GM19035 (cell line): ENCODE data around the gene SLC5A11.
"Not testable (repeated sequence)": the region's sequence is repeated elsewhere in the genome, so short reads cannot be mapped to it uniquely, and the experiment has no call there.

ENCODE experiments used
- ATAC-seq: cut with Tn5 transposase; IDR thresholded peaks from one replicate; pipeline ENCODE4 v1.9.1; 2021; ENCODE audit not compliant: unreplicated experiment

SLC5A11 gene

DNA sequence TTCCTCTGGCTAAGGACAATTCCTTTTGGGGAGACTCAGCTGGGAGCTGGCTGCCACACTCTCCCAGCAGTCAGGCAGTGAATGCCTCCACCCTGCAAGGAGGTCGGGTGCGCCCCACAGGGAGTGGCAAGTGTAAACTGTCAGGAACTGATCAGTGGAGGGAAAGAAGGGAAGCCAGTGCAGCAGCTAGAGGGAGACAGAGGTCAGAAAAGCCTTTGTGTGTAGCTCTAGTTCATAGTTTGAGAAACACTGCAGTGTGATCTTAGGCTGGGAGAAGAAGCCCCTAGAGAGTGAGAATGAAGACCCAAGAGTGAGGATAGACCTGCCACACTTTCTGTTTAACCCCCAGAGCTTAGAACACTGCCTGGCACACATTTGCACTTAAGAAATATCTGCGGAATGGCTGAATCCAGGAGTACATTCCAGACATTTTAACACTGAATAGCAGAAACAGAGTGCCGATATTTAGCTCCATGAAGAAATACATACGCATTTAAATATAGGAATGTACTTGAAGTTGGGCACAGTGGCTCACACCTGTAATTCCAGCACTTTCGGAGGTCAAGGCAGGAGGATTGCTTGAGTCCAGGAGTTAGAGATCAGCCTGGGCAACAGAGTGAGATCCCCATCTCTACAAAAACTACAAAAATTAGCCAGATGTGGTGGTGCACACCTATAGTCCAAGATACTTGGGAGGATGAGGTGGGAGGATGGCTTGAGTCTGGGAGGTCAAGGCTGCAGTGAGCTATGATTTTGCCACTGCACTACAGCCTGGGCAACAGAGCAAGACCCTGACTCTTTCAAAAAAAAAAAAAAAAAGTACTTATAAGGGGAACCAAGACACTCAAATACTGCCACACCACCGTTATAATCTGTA is 11.1 kb upstream of the SLC5A11 start:
- no peak for ATAC-seq

DNA sequence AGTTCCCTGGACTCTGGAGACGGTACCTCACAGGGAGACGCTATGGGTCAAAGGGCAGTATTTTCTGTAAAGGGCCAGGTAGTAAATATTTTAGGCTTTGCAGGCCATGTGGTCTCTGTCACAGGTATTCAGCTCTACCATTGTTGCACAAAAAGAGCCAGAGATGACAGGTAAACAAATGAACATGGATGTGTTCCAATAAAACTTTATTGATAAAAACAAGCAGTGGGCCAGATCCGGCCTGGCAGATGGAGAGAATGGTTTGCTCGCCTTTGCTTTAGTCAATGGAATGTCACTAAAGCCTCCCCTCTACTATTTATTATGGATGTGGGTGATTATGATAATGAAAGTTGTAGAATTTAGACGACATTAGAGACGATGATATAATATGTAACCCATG is 8.9 kb upstream of the SLC5A11 start:
- no peak for ATAC-seq

DNA sequence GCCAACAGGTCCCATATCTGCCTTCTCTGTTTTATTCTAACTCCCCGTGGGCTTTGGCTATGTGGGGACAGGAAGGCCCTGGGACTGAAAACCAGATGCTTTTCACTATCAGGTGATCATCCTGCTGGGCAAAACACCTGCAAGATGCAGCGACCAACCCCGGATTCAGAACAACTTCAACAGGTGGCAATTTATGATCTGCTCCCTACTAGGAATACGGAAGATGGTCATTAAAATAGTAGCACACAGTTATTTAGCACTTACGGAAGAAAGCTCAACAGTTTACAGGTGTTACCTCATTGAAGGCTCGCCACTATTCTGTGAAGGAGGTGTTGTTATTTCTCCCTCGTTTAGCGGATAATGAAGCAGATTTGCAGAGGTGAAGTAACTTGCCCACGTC is 7.8 kb upstream of the SLC5A11 start:
- ATAC-seq, result no peak

DNA sequence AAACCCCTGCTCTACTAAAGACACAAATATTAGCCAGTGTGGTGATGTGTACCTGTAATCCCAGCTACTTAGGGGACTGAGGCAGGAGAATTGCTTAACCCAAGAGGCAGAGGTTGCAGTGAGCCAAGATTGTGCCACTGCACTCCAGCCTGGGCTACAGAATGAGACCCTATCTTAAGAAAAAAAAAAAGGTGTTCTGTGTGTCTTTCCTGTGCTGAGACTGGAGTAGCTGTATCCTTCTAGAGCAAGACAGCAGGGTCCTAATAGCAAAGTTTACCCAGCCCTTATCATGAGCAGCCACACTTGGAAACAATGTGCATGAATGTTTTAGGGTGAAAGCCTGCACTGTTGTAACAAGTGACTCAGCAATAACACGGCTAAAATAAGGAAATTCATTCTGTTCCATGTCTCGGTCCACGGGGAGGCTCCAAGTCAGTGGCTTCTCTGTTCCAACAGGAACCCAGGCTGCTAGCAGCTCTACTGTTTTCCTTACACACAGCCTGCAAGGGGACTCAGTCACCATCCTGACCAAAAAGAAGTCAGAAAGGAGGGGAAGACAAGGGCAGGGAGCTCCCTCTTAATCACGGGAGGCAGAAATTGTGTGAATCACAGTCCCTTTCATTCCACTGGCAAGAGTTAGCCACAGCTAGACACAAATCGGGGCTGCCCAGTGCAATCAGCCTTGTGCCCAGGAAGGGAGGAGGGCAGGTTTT is 7.1 kb upstream of the SLC5A11 start:
- no peak for ATAC-seq

DNA sequence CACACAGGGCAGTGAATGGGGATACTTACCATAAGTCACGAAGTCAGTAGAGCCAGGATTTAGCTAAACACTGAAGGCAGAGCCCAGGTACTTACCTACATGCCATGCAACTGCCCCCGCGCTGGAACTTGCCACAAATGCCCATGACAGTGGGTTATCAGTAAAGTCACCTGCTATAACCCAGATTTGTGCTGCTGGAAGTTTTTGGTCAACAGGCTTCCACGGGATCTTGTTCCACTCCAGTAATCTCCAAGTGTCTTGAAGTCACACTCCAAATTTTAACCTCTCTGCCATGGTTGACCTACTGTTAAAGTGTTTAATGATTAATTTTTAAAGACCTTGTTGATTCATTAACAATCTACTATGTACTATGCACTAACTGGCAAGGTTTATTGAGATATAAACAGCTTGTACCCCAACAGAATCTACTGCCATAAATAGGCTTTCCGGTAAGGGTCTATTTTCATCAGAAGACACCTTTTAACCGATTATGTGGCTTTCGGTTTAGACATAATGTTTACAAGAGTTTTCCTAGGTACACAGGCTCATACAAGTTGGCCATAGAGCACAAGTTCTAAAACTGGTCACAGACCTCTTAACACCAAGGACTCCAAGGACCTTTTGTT is 6.3 kb upstream of the SLC5A11 start:
- ATAC-seq, result no peak

DNA sequence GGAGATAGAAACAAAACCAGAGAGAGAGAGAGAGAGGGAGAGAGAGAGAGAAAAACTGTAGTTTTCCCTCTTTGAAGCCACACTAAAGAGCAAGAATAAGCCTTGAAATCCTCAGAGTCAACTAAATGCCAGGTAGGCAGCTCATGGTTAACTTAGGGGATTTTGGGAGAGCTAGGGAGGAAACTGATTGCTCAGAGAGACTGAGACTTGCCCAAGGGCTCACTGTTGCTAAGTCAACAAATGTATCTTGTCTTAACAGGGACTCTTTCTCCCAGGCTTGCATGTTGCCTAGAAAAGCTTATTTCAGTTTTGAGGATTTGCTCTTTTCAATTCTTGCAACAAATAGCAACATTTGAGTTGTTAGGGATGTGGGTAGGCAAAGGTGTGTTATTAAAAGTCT is 4.5 kb upstream of the SLC5A11 start:
- no peak for ATAC-seq

DNA sequence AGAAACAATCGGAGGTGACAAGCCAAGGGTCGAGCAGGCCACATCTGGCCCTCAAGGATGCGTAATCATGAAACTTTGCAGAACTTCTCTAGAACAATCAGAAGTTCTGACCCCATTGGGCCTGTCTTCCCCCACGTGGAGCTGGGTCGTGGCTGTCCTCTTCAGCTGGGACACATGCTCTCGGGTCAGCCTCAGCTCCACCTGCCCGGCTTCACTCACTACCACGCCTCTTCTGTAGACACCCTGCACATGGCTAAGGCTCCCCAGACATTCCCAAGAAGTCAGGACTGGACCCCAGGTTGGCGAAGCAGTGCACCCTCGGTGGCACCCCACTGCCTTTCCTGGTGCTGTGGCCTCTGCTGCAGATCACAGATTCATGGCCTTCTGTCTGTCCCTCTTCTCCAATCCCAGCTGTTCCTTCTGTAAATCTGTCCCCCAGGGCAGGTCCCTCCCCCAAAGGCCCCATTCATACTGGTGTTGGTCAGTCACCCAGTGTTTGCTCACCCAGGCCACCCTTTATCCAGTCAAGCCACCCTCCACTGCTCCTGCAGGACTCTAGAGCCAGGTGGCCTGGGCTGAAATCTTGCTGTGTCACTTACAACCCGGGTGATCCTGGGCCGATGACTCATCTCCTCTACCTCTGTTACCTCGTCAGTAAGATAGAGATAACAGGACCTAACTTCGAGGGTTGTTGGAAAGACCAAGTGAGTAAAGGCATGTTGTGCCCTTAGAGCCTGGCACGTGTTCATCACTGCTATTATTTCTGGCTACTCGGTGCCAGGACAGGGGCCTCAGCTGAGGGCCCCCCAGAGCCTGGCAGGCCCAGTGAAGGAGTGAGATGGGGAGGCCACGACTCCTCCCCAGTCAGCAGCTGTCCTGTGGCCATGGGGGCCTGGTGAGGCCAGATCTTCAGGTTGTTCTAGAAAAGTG is 1.4 kb upstream of the SLC5A11 start:
- ATAC-seq, result no peak

DNA sequence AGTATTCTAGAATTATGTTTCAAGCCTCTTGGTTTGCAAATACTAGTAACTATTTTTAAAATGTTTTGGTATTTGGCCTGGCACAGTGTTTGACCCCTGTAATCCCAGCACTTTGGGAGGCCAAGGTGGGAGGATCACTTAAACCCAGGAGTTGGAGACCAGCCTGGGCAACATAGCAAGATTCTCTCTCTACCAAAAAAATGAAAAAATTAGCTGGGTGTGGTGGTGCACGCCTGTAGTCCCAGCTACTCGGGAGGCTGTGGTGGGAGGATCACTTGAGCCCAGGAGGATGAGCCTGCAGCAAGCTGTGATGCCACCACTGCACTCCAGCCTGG is 765 bp upstream of the SLC5A11 start:
- not testable (repeated sequence) for ATAC-seq

DNA sequence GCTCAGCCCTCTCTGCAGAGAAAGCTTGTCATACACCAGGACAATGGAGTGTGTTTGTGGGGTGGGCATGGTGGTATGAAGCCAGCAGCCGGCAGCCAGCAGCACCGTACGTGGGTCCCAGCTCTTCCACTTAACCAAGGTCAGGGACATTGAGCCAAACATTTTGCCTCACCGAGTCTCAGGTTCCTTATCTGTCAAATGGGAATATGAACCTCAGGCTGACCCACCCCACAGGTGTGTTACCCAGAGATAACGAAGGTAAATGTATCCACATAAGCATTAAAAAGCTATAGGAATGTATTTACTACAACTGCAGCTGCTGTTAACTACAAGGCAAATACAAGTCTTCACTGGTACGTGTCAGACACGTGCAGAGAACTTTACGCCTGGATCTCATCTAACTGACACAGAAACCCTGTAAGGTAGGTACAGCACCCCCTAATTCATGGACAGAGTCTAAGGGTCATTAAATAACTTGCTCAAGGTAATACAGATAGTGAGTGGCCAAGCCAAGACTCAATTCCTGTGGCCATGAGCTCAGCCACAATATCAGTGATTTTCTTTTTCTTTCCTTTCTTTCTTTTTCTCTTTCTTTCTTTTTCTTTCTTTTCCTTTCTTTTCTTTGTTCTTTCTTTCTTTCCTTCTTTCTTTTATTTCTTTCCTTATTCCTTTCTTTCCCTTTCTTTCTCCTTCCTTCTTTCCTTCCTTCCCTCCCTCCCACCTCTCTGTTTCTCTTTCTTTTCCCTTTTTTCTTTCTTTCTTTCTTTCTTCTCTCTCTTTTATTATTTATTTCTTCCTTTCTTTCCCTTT is 990 bp downstream of the SLC5A11 start:
- ATAC-seq, result no peak

DNA sequence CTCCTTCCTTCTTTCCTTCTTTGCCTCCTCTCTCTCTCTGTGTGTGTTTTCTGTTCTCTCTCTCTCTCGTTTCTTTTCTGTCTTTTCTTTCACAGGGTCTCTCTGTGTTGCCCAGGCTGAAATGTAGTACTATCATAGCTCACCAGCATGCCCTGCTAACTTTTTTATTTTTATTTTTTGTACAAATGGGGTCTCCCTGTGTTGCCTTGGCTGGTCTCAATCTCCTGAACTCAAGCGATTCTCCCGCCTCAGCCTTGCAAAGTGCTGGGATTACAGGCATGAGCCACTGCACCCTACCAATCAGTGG is 1.5 kb downstream of the SLC5A11 start:
- ATAC-seq, result no peak

DNA sequence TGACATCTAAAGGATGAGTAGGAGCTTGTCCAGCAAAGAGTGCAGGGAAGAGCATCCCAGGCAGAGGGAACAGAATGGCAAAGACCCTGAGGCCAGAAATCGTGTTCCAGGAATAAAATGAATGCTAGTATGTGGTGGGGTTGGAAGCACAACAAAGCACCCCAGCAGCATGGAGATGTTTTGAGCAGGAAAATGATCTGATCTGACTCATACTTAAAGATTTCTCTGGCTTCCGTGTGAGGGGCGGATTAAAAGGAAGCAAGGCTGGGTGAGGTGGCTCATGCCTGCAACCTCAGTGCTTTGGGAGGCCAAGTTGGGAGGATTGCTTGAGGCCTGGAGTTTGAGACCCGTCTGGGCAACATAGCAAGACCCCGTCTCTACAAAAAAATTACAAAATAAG is 2.3 kb downstream of the SLC5A11 start:
- ATAC-seq, result no peak

DNA sequence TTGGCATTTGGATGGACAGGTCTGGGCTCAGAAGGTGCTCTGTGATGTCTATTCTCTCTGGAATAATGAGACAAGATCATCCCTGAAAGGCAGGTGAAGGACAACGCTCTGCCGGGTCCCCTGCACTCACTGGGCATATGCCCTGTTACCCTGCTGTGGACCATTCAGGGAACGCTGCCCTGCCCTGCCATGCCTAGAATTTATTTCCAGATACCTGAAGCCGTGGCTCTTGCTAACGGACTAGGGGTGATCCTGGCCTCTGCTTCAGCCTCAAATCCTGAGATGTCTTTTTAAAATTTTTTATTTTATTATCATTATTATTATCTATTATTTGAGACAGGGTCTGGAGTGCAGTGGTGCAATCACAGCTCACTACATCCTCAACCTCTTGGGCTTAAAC is 3.9 kb downstream of the SLC5A11 start:
- ATAC-seq, result no peak

DNA sequence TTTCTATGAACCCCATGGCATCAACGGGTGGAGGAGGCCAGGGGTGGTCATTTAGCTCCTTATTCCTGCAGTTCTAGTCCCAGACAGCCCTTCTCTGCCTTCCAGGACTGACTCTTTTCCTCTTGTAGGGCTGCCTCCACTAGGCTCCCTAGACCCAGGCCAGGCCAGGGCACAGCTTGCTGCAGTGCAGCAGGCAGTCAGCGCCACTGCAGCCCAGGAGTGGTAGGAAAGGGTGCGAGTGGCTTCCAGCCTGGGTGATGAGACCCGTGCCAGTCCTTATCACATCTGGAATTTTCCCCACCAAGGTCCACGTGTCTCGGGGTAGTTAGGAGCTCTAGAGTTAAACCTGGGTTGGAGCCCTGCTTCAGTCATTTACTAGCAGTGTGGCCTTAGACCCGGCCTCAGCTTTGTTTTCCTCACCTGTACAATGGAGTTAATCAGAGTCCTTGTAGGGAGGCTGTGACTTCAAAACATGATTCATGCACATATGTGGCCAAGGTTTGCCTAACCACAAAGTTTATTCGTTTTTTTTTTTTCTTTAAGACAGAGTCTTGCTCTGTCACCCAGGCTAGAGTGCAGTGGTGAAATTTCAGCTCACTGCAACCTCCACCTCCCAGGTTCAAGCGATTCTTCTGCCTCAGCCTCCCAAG is 4.7 kb downstream of the SLC5A11 start:
- ATAC-seq, result no peak

DNA sequence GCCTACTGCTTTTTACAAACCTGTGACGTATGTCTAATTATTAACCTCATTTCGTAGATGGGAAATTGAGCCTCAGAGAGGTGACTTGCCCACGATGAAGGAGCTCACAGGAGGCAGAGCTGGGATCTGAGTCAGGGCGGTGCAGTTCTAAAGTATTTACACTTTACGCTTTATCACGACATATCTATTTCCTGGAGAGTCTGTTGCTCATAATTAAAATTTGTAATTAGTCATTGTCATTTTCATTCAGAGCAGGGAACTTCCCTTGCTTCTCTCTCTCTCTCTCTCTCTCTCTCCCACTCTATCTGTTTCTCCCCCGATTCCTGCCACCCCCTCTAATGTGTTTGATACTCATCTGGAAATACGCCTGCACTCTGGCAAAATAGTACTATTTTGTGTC is 5.9 kb downstream of the SLC5A11 start:
- no peak for ATAC-seq

DNA sequence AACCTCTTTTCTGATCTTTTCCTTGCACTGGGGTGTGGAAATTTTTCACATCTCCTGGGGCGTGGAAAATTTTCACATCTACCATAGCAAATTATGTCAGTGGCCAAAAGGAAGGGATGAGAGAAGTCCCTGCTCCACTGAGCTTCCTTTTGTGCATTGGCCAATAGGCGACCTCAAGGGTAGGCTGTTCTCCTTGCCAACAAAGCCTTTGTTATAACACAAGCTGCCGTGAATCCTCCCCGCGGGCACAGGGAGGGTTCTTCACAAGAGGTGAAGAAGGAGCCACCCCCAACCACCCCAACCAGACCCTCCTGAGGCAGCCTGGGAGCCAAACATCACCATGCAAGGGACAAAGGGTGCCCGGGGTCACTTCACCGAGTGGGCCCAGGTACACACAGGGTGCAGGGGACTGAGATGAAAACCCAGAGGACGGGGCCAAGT is 6.5 kb downstream of the SLC5A11 start:
- no peak for ATAC-seq

DNA sequence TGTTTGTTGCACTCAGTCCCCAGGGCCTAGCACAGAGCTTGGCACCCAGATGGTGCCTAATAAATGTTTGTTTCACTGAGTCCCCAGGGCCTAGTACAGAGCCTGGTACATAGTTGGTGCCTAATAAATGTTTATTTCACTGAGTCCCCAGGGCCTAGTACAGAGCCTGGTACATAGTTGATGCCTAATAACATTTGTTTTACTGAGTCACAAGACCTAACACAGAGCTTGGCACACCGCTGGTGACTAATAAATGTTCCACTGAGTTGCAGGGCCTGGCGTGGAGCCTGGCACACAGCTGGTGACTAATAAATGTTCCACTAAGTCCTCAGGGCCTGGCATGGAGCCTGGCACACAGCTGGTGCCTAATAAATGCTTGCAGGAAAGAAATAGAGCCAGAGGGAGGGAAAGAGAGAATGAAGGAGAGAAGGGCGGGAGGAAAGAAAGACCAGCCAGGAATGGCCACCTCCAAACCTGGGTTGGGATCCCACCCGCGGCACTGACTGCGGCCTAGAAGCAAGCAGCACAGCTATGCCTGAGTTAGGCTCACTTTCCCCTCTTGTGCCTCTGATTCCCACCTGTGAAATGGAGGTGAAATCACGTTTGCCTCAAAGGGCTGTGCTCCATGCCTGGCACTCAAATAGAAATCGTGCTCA is 7.5 kb downstream of the SLC5A11 start:
- no peak for ATAC-seq

DNA sequence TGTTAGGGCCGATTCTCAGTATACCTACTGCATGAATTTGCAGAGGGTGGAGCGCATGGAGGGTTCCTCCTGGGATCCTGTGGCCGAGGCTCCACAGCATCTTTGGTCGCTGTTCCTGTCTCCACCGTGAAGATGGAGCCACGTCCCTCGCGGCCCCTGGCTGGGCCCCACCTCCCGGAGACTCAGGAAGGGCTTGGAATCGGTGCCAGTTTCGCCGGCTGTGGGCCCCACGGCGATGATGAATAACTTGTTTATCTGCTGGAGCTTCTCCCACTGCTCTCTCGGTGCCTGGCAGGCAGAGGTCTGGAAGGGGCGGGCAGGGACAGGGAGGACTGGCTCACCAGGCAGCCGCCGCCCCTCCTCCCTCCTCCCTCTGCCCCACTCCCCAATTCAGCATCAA is 8.1 kb downstream of the SLC5A11 start:
- no peak for ATAC-seq

DNA sequence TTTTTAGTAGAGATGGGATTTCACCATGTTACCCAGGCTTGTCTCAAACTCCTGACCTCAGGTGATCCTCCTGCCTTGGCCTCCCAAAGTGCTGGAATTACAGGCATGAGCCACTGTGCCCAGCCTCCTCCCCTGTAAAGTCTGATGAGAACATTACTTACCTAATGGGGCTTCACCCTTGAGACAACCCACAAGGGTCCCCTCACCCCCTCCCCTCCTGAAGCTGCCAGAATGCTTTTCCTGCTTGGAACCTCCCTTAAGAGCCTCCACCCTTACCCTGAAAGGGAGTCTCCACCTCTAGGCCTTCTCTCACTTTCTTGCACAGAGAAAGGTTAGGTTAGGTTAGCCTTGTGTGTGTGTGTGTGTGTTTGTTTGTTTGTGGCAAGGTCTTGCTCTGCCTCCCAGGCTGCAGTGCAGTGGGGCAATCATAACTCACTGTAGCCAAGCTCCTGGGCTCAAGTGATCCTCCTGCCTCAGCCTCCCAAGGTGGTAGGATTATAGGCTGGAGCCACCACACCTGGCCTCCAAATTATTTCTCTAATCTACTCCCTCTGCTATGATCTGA is 8.9 kb downstream of the SLC5A11 start:
- ATAC-seq, result no peak

DNA sequence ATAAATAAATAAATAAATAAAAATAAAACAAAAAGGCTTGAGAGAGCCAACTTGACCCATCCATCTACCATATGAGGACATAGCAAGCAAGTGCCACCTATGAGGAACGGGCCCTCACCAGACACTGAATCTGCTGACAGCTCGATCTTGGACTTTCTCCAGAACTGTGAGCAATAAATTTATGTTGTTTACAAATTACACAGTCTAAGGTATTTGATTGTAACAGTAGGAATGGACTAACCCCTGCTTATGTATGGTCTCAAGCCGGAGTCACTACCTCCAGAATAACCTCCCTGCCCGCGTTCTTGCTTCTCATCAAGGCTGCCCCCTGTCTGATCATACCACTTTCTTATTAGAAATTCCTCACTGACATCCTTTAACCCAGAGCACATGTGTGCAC is 9.9 kb downstream of the SLC5A11 start:
- ATAC-seq, result no peak
